ENCODE data around the gene IRAK1BP1. TPM values are rescaled to one million over a fixed set of nuclear protein-coding genes. Genes with fewer than 3 reads are reported as not detected.

IRAK1BP1 gene
- polyA plus RNA-seq, 1 donor from 2014 or later = 6.6 TPM

DNA sequence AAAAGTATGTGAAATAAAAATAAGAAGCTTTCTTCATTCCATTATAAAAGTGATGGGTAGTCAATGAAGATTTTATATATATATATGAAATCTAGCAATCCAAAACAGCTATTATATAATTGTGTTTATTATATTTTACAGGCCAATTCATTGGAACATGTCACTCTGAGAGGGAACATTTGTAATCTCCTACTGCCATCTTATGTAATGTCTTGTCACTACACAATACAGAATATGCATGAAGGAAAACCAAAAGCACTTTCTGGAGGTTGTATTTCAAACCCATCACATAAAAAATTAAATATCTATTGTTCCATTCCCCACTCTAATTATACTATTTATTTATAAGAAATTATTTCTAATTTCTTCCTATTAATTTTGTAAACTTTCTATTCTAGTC, 31.5 kb upstream of the IRAK1BP1 start:
- no peaks in the 10 kb centered on the region for H3F3A ChIP-seq (ENCODE audit: insufficient read depth, low read length, poor library complexity, severe bottlenecking)
- H3K4me2 ChIP-seq (ENCODE audit: low read length) = no peak overlapping the region
- peak; percentile 74 for TF ChIP-seq SMC3 (conservative IDR thresholded peaks at IDR 0.05; ENCODE audit: poor library complexity)
- TF ChIP-seq TAF1 (IDR thresholded peaks at IDR 0.05; ENCODE audit: low read depth) = no peak
- no peak for TF ChIP-seq MXI1 (conservative IDR thresholded peaks at IDR 0.05; ENCODE audit: poor library complexity, severe bottlenecking)
- no peak for TF ChIP-seq EP300 (conservative IDR thresholded peaks at IDR 0.05; ENCODE audit: poor library complexity, severe bottlenecking)
- no peak for TF ChIP-seq POLR2AphosphoS5 (IDR thresholded peaks at IDR 0.05)
- TF ChIP-seq, protein P1, sequence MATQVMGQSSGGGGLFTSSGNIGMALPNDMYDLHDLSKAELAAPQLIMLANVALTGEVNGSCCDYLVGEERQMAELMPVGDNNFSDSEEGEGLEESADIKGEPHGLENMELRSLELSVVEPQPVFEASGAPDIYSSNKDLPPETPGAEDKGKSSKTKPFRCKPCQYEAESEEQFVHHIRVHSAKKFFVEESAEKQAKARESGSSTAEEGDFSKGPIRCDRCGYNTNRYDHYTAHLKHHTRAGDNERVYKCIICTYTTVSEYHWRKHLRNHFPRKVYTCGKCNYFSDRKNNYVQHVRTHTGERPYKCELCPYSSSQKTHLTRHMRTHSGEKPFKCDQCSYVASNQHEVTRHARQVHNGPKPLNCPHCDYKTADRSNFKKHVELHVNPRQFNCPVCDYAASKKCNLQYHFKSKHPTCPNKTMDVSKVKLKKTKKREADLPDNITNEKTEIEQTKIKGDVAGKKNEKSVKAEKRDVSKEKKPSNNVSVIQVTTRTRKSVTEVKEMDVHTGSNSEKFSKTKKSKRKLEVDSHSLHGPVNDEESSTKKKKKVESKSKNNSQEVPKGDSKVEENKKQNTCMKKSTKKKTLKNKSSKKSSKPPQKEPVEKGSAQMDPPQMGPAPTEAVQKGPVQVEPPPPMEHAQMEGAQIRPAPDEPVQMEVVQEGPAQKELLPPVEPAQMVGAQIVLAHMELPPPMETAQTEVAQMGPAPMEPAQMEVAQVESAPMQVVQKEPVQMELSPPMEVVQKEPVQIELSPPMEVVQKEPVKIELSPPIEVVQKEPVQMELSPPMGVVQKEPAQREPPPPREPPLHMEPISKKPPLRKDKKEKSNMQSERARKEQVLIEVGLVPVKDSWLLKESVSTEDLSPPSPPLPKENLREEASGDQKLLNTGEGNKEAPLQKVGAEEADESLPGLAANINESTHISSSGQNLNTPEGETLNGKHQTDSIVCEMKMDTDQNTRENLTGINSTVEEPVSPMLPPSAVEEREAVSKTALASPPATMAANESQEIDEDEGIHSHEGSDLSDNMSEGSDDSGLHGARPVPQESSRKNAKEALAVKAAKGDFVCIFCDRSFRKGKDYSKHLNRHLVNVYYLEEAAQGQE (IDR thresholded peaks at IDR 0.05; ENCODE audit: borderline replicate concordance) = no peak
- no peak for TF ChIP-seq EZH2 (IDR thresholded peaks at IDR 0.05; ENCODE audit: borderline replicate concordance, insufficient read depth, low read length, poor library complexity, severe bottlenecking)
- TF ChIP-seq, protein P2, sequence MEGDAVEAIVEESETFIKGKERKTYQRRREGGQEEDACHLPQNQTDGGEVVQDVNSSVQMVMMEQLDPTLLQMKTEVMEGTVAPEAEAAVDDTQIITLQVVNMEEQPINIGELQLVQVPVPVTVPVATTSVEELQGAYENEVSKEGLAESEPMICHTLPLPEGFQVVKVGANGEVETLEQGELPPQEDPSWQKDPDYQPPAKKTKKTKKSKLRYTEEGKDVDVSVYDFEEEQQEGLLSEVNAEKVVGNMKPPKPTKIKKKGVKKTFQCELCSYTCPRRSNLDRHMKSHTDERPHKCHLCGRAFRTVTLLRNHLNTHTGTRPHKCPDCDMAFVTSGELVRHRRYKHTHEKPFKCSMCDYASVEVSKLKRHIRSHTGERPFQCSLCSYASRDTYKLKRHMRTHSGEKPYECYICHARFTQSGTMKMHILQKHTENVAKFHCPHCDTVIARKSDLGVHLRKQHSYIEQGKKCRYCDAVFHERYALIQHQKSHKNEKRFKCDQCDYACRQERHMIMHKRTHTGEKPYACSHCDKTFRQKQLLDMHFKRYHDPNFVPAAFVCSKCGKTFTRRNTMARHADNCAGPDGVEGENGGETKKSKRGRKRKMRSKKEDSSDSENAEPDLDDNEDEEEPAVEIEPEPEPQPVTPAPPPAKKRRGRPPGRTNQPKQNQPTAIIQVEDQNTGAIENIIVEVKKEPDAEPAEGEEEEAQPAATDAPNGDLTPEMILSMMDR (IDR thresholded peaks at IDR 0.05; ENCODE audit: poor library complexity, severe bottlenecking) = peak; percentile 68
- TF ChIP-seq RAD21 (conservative IDR thresholded peaks at IDR 0.05) = peak; percentile 79
- H3K27me3 ChIP-seq (ENCODE audit: insufficient read depth, low read depth, low read length) = no peaks in the 10 kb centered on the region
- H3K9me2 ChIP-seq (ENCODE audit: insufficient read depth, low read length) = no peaks in the 10 kb centered on the region
- H3K36me3 ChIP-seq (ENCODE audit: insufficient read depth, low read length) = no peaks in the 10 kb centered on the region
- H3K9me3 ChIP-seq (ENCODE audit: low read length) = no peaks in the 10 kb centered on the region
- H3K4me3 ChIP-seq (ENCODE audit: low read length) = no peak overlapping the region
- no peaks in the 10 kb centered on the region for H3K79me2 ChIP-seq (replicated peaks; ENCODE audit: insufficient read depth, low read length)
- H4K20me1 ChIP-seq (ENCODE audit: insufficient read depth) = no peaks in the 10 kb centered on the region
- H3K27ac ChIP-seq (ENCODE audit: low read length) = no peak overlapping the region
- no peak overlapping the region for H3K9ac ChIP-seq (ENCODE audit: low read length)
- H2AFZ ChIP-seq (ENCODE audit: low read depth, low read length) = no peak overlapping the region

DNA sequence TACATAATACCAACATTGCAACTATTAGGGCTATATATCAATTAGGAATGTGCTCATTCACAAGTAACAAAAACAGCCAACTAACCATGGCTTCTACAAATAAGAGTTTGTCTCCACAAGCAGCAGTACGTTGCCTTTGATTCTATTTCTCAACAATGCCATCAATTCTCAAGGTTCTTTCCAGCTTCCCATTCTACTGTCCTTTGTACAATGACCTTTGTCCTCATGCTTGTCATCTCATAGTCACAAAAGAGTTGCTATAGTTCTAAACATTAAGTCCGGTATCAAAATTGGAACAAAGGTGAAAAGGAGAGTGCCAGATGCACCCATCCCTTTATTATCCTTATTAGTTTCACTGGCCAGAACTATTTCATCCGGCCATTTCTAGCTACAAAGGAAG, 30.8 kb upstream of the IRAK1BP1 start:
- H3K4me2 ChIP-seq (ENCODE audit: low read length) = no peak overlapping the region
- H3K9ac ChIP-seq (ENCODE audit: low read length) = no peak overlapping the region
- H3K9me2 ChIP-seq (ENCODE audit: insufficient read depth, low read length) = no peaks in the 10 kb centered on the region
- no peaks in the 10 kb centered on the region for H3K9me3 ChIP-seq (ENCODE audit: low read length)
- no peaks in the 10 kb centered on the region for H3K27me3 ChIP-seq (ENCODE audit: insufficient read depth, low read depth, low read length)
- no peaks in the 10 kb centered on the region for H4K20me1 ChIP-seq (ENCODE audit: insufficient read depth)
- H2AFZ ChIP-seq (ENCODE audit: low read depth, low read length) = no peak overlapping the region
- H3K4me3 ChIP-seq (ENCODE audit: low read length) = no peak overlapping the region
- no peaks in the 10 kb centered on the region for H3K79me2 ChIP-seq (replicated peaks; ENCODE audit: insufficient read depth, low read length)
- no peaks in the 10 kb centered on the region for H3K36me3 ChIP-seq (ENCODE audit: insufficient read depth, low read length)
- H3F3A ChIP-seq (ENCODE audit: insufficient read depth, low read length, poor library complexity, severe bottlenecking) = no peaks in the 10 kb centered on the region
- TF ChIP-seq POLR2AphosphoS5 (IDR thresholded peaks at IDR 0.05) = no peak
- H3K27ac ChIP-seq (ENCODE audit: low read length) = no peak overlapping the region

DNA sequence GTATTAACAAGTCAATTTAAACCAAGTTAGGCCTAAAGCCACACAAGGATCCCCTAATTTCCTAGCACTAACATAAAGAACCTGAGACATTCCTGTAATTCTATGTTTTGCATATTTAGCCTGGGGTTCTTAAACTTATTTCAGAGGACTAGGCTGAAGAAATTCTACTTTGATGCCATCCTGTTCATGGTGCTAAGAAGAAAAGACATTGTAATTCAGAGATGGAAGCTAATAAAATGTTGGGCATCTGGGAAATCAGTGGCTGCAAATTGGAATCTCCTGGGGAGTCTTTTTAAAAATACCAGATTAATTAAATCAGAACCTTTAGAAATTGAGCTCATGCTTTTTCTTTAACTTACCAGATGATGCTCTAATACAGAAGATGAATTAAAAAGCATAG, 26.2 kb upstream of the IRAK1BP1 start:
- Histone ChIP-seq H3K79me2 (replicated peaks; ENCODE audit: insufficient read depth, low read length) (no peaks in the 10 kb centered on the region), H3K36me3 (ENCODE audit: insufficient read depth, low read length) (no peaks in the 10 kb centered on the region), H2AFZ (ENCODE audit: low read depth, low read length) (no peak overlapping the region), H3K4me2 (ENCODE audit: low read length) (no peak overlapping the region), H3K27ac (ENCODE audit: low read length) (no peak overlapping the region), H4K20me1 (ENCODE audit: insufficient read depth) (no peaks in the 10 kb centered on the region), H3K27me3 (ENCODE audit: insufficient read depth, low read depth, low read length) (no peaks in the 10 kb centered on the region), H3K9ac (ENCODE audit: low read length) (no peak overlapping the region), H3K9me2 (ENCODE audit: insufficient read depth, low read length) (no peaks in the 10 kb centered on the region), H3K9me3 (ENCODE audit: low read length) (no peaks in the 10 kb centered on the region), H3K4me3 (ENCODE audit: low read length) (no peak overlapping the region), H3F3A (ENCODE audit: insufficient read depth, low read length, poor library complexity, severe bottlenecking) (no peaks in the 10 kb centered on the region)
- TF ChIP-seq TAF1 (IDR thresholded peaks at IDR 0.05; ENCODE audit: low read depth) (no peak), POLR2AphosphoS5 (IDR thresholded peaks at IDR 0.05) (no peak), EZH2 (IDR thresholded peaks at IDR 0.05; ENCODE audit: borderline replicate concordance, insufficient read depth, low read length, poor library complexity, severe bottlenecking) (no peak), MXI1 (conservative IDR thresholded peaks at IDR 0.05; ENCODE audit: poor library complexity, severe bottlenecking) (no peak), SMC3 (conservative IDR thresholded peaks at IDR 0.05; ENCODE audit: poor library complexity) (no peak)
- TF ChIP-seq, protein P2 (IDR thresholded peaks at IDR 0.05; ENCODE audit: poor library complexity, severe bottlenecking) = no peak
